Stimulated activated CD4-positive, alpha-beta T cell treated with anti-CD3 and anti-CD28 coated beads, TNF-alpha, amount 100 ng/mL, for 4 hours (primary cell): ENCODE measurements around the gene HDAC4.

ENCODE experiments used
- DNase-seq, 3 experiments: peaks; one replicate each; pipeline ENCODE4 v3.0.0-alpha.2; 2020; ENCODE audit warnings: low read depth in 3 of 3

HDAC4 gene

GRCh38 chr2:239109041-239109927 is 291.5 kb downstream of the HDAC4 start:
- DNase-seq = no peak

- no peak for DNase-seq
Observed at GRCh38 chr2:239108459-239108858, 292.4 kb downstream of the HDAC4 start.

- no peak for DNase-seq
Observed at GRCh38 chr2:239107936-239108335, 292.9 kb downstream of the HDAC4 start.

GRCh38 chr2:239106966-239107365 is 293.9 kb downstream of the HDAC4 start:
- no peak for DNase-seq

GRCh38 chr2:239106314-239106908 is 294.4 kb downstream of the HDAC4 start:
- DNase-seq = no peak

- no peak for DNase-seq
Observed at GRCh38 chr2:239105234-239105633, 295.6 kb downstream of the HDAC4 start.

GRCh38 chr2:239104800-239105199 is 296.0 kb downstream of the HDAC4 start:
- no peak for DNase-seq

GRCh38 chr2:239103125-239104098 is 297.4 kb downstream of the HDAC4 start:
- DNase-seq = no peak

GRCh38 chr2:239102266-239102665 is 298.6 kb downstream of the HDAC4 start:
- DNase-seq = no peak

- DNase-seq = no peak
Observed at GRCh38 chr2:239101807-239102206, 299.0 kb downstream of the HDAC4 start.

GRCh38 chr2:239101071-239101470 is 299.7 kb downstream of the HDAC4 start:
- DNase-seq = no peak

- no peak for DNase-seq
Observed at GRCh38 chr2:239099474-239099873, 301.3 kb downstream of the HDAC4 start.

- no peak for DNase-seq
Observed at GRCh38 chr2:239098288-239098970, 302.4 kb downstream of the HDAC4 start.

GRCh38 chr2:239097428-239097696 is 303.5 kb downstream of the HDAC4 start:
- DNase-seq = no peak

- DNase-seq = no peak
Observed at GRCh38 chr2:239096676-239097427, 304.0 kb downstream of the HDAC4 start.

GRCh38 chr2:239095460-239096081 is 305.2 kb downstream of the HDAC4 start:
- DNase-seq = no peak

- DNase-seq = no peak
Observed at GRCh38 chr2:239094867-239095266, 306.0 kb downstream of the HDAC4 start.

GRCh38 chr2:239093952-239094351 is 306.9 kb downstream of the HDAC4 start:
- DNase-seq = no peak

GRCh38 chr2:239093542-239093941 is 307.3 kb downstream of the HDAC4 start:
- DNase-seq = no peak

GRCh38 chr2:239092571-239093294 is 308.1 kb downstream of the HDAC4 start:
- no peak for DNase-seq
